ENCODE data around the gene PLXNA1.

DNA sequence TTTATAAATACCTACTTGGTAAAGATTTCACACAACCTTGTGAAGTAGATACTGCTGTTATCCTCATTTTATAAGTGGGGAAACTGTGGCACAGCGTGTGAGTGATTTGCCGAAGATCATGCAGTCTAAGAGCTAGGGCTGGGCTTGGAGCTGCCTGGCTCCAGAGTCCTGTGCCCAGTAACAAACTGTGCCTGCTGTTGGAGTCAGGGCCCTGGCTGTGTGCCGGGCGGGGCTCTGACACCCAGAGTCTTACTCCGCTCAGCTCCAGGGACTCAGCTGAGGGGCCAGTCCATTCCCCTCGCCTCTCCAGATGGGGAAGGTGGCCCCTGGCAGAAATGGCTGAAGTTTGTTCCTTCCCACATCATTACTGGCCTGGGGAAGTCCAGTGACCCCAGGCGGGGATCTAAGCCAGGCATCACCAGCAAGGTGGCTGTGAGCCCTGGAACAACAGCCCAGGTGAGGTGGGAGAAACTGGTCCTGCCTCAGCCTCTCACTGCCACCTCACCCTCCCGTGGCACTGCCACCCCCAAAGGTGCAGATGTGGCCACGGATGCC lies 17.3 kb upstream of the PLXNA1 start:
- TF ChIP-seq, protein P1, sequence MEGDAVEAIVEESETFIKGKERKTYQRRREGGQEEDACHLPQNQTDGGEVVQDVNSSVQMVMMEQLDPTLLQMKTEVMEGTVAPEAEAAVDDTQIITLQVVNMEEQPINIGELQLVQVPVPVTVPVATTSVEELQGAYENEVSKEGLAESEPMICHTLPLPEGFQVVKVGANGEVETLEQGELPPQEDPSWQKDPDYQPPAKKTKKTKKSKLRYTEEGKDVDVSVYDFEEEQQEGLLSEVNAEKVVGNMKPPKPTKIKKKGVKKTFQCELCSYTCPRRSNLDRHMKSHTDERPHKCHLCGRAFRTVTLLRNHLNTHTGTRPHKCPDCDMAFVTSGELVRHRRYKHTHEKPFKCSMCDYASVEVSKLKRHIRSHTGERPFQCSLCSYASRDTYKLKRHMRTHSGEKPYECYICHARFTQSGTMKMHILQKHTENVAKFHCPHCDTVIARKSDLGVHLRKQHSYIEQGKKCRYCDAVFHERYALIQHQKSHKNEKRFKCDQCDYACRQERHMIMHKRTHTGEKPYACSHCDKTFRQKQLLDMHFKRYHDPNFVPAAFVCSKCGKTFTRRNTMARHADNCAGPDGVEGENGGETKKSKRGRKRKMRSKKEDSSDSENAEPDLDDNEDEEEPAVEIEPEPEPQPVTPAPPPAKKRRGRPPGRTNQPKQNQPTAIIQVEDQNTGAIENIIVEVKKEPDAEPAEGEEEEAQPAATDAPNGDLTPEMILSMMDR (IDR thresholded peaks at IDR 0.05; ENCODE audit: poor library complexity, severe bottlenecking) = no peak
- TF ChIP-seq, protein P2, sequence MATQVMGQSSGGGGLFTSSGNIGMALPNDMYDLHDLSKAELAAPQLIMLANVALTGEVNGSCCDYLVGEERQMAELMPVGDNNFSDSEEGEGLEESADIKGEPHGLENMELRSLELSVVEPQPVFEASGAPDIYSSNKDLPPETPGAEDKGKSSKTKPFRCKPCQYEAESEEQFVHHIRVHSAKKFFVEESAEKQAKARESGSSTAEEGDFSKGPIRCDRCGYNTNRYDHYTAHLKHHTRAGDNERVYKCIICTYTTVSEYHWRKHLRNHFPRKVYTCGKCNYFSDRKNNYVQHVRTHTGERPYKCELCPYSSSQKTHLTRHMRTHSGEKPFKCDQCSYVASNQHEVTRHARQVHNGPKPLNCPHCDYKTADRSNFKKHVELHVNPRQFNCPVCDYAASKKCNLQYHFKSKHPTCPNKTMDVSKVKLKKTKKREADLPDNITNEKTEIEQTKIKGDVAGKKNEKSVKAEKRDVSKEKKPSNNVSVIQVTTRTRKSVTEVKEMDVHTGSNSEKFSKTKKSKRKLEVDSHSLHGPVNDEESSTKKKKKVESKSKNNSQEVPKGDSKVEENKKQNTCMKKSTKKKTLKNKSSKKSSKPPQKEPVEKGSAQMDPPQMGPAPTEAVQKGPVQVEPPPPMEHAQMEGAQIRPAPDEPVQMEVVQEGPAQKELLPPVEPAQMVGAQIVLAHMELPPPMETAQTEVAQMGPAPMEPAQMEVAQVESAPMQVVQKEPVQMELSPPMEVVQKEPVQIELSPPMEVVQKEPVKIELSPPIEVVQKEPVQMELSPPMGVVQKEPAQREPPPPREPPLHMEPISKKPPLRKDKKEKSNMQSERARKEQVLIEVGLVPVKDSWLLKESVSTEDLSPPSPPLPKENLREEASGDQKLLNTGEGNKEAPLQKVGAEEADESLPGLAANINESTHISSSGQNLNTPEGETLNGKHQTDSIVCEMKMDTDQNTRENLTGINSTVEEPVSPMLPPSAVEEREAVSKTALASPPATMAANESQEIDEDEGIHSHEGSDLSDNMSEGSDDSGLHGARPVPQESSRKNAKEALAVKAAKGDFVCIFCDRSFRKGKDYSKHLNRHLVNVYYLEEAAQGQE (IDR thresholded peaks at IDR 0.05; ENCODE audit: borderline replicate concordance) = no peak
- TF ChIP-seq EP300 (conservative IDR thresholded peaks at IDR 0.05; ENCODE audit: poor library complexity, severe bottlenecking) (no peak), POLR2AphosphoS5 (IDR thresholded peaks at IDR 0.05) (no peak)
